Urothelium cell line (cell line): ENCODE data around the gene MAB21L4.

Source experiments
- DNase-seq: peaks from one replicate; pipeline ENCODE4 v3.0.0; 2011; ENCODE audit warnings: low spot score, mixed read lengths
- FAIRE-seq: peaks from 2 replicates; lab custom pipeline; 2011; peaks lifted over from hg19 to GRCh38; lab: Jason Lieb, UNC

MAB21L4 gene

DNA sequence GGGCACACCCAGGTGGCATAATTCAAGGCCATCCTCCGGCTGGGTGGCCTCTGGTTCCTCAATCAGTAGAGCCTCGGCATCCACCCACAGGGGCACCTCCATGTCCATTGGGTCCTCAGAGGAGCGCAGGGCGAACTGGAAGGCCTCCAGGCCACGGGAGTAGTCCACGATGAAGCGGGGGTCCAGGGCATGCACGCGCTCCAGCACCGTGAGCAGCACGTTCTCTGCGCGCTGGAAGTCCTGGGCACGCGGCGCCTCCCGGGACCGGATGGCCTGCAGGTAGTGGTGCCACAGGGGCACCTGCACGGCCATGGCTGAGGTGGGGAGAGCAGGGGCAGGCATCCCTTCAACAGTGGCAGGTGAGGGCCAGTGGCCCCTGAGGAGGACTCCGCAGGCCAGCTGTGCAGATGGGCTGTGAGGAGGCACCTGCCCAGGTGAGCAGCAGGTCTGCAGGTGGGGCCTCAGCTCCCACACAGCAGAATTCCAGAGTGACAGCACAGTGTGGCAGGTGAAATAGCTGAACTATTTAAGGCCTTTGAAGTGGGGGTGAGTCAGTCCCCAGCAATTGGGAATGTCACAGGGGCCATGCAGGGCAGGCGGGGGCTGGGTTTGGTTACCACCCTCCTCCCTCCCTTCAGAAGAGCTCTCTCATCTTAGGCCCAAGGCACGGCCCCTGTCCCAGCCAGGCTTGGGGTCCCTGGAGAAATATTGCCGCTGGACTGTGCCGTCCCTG lies at the start of gene MAB21L4:
TSS of gene MAB21L4 (minus strand) at position 501 of the 733 bp plus-strand sequence. CDS start at position 342, 159 bp downstream.
- DNase-seq (peak; percentile 80), FAIRE-seq (peak; percentile 77)

DNA sequence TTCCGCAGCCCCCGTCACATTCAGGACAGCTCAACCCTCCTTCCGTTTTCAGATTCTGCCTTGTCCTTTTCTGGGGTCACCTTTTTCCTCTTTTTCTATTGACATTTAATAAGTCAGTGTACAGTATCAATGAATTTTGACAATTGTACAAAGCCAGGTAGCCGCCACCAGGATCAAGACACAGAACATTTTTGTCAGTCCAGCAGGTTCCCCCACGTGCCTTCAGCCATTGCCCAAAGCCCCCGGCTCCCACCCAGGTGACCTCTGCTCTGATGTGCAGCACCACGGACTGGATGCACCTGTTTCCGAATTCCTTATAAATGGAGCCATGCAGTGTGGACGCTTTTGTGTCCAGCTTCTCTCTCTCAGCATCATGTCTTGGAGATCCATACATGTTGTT lies 40.1 kb upstream of the MAB21L4 start:
- FAIRE-seq (no peak), DNase-seq (no peak)

DNA sequence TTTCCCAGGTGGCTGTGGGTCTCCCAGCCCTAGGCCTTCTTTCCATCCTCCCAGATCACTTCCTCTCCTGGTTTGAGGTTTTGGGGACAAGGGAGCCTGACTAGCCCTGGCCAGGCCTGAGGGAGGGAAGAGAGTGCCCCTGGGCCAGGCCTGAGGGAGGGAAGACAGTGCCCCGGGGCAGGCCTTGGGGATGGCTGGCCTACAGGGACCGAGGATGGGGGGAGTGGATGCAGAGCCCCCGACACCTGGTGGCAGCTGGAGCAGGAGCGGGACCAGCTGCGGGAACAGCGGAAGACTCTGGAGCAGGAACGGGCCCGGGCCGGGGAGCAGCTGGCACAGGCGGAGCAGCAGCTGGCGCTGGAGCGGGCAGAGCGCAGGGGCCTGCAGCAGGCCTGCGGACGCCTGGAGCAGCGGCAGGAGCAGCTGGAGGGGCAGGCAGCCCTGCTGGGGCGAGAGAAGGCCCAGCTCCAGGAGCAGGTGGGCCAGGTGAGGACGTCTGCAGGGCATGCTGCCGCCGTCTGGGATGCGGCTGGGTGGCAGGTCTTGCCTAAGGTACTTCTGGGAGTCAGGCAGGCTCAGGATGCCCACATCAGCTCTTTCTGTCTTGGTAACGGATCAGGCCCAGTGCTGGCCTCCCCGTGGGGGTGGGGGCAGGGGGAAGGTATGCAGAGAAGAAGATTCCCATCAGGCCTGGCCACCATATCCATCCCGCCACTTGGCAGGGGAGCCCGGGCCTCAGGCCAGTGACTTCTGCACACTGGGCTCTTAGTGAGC lies 39.3 kb upstream of the MAB21L4 start:
- FAIRE-seq (no peak), DNase-seq (no peak)

DNA sequence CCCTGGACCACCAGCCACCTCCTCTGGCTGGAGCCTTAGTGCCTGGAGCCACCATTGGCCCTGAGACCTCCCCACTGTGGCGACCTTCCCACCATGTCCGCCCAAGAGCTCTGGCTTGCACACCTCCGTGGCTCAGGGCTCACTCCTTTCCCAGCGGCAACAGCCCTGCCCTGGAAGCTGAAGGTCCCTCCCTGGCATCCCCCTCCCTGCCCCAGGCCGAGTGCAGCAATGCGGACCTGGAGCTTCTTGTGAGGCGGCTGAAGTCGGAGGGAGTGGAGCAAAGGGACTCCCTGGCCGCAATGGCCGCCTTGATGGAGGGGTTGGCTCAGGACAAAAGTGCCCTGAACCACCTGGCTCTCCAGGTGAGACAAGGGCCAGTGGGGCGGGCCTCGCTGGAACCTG lies 38.7 kb upstream of the MAB21L4 start:
- FAIRE-seq: no peak
- no peak for DNase-seq

DNA sequence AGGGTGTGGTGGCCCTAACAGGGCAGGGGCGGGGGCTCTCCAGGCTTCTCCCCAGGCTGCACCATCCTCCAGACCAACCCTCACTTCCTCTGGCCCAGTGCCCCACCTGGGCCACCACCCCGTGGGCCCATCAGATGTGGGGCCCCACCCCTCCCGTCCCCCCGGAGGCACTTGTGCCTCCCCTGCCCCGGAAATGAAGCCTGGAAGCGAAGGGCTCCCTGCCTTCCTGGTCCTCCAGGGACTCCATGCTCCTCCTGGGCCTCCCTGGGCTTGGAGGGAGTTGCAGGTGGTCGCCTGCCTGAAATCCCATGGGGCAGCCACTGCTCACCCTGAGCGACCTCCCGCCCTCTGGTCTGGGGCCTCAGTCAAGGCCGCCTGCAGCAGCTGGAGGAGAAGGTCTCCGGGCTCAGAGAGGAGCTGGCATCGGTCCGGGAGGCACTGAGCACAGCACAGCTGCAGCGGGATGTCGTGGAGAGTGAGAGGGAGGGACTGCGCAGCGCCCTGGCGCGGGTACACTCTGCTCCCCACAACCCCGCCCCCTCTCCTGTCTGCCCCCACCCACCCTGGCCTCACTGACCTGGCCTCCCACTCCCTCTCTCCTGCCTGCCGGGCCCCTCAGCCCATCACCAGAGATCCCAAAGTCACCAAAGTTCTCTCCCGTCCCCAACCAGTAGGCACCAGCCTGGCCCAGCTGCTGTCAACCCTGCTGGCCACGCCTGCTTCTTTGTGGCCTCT lies 38.2 kb upstream of the MAB21L4 start:
- FAIRE-seq: no peak
- no peak for DNase-seq

DNA sequence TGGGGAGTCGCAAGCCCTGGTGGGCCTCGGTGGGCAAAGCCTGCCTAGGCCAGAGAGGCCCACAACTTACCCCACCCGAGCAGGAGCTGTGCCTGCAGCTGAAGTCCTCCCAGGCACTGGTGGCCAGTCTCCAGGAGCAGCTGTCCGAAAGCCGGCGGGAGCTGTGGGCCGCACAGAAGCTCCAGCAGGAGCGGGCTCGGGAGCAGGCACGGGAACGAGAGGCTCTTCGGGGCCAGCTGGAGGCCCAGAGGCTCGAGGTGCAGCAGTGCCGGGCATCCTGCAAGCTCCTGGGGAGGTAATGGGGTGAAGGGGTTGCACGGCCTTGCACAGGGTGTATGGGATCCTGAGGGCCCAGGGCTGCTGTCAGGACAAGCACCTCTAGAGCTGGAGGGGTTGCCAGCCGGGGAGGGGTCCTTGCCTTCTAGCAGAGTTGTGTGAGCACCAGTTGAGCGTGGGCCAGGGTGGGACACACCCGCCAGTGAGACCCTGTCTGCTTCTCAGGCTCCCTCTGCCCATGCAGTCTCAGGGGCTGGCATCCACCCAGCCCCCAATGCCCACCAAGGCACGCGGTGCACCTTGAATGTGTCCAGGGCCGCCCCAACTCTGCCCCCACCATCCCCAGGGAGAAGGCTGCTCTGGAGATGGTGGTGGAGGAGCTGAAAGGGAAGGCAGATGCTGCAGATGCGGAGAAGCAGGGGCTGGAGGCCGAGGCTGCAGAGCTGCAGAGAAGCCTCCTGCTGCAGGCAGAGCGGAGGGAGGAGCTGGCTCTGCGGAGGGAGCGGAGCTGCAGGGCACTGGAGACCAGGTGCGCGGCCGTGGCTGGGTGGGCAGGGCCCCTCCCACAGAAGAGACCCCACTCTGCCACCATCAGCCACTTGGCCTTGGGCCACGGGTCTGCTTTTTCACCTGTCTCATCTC lies 37.4 kb upstream of the MAB21L4 start:
- no peak for FAIRE-seq
- no peak for DNase-seq

DNA sequence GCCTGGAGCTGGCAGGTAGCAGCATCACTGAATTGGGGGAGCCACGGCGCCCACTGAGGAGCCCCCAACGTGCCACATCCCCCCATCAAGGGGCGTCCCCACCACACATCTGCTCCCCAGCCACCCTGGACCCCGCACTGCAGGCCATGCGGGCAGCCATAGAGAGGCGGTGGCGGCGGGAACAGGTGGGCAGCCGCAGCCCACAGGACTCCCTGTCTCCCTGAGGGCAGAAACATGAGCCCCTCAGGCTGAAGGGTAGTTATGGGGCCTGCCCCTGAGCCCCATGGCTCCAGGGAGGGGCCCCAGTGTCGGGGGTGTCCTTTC lies 36.7 kb upstream of the MAB21L4 start:
- DNase-seq: no peak
- no peak for FAIRE-seq

DNA sequence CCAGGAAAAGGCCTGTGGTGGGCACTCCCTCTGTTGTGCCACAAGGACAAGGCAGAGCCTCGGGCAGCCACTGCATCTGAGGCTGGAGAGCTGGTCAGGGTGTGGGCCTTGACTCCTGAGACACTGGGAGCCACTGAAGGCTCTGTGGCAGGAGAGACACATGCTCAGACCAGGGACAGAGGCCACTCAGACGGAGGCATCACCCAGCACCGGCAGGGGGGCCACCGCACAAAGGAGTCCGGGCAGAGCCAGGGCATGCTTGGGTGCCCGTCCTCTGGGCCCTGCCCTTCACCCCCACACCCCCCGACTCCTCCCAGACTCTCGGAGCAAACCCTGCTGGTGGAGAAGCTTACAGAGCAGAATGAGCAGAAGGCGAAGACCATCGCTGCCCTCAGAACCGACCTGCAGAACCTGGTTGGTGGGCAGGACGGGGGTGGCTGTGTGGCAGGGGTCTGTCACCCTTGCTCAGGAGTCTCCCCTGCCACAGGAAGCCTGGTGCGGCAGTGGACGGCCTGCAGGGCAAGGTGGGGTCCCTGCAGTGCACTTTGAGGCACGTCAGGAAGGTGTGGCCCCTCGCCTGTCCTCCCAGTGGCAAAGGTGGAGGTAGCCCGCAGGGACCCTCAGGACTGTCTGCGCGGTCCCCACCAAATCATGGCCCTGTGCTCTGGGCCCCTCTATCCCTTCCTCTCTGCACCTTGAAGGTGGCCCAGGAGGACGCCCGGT lies 36.2 kb upstream of the MAB21L4 start:
- no peak for FAIRE-seq

DNA sequence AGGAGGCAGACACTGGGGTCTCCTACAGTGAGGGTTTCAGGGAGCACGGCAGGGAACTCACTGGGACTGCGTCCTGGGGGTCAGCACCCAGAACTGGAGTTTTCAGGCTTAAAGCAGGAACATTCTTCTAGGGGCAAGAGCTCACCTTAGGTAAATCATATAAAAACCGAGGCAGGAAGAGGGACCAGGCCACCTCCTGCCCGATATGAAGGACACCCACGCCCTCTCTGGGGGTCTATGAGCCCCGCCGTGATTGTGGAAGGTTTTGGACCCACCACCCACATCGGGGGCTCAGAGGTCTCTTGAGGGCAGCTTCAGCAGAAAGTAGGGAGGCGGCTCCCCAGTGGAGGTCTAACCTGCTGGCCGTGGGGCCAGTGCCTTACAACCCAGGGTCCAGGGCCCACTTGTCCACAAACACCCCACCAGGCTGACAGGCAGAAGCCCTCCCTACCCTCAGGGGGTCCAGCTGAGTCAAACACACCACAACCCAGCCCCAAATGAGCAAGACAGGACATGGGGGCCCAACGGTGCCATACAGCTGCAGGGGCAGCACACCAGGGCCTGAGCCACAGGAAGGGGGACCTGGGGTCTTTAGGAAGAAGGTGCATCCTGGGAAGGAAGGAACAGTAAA lies 35.5 kb upstream of the MAB21L4 start:
- DNase-seq (no peak), FAIRE-seq (no peak)

More for the DNA sequence above, 36.2 kb upstream of the MAB21L4 start:
- no peak for DNase-seq

DNA sequence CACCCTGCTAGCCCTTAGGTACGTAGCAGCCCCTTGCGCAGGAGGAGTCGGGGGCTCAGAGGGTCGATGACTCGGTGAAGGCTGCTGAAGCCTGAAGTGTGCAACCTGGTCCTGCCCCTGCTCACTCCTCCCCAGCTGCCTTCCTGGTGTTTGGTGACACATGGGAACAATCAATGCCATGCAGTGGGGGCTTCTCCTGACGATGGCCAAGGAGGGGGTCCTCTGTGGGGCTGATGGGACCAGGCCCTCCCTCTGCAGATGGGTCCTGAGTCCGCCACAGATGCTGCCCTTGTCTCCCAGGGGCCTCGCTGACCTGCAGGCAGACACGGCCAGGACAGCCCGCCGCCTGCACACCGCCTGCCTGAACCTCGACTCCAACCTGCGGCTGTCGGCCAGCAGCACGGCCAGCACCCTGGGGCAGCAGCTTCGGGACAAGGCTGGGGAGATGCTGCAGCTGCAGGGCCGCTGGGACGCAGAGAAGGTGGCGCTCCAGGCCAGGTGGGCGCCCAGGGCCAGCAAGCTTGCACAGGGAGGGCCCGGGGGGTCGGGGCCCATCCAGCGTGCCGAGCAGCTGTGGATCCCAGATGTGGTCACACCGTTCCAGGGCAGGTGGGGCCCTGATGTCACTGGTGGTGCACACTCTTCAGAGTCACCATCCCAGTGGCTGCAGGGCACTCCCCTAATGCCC lies 34.8 kb upstream of the MAB21L4 start:
- FAIRE-seq (no peak), DNase-seq (no peak)

DNA sequence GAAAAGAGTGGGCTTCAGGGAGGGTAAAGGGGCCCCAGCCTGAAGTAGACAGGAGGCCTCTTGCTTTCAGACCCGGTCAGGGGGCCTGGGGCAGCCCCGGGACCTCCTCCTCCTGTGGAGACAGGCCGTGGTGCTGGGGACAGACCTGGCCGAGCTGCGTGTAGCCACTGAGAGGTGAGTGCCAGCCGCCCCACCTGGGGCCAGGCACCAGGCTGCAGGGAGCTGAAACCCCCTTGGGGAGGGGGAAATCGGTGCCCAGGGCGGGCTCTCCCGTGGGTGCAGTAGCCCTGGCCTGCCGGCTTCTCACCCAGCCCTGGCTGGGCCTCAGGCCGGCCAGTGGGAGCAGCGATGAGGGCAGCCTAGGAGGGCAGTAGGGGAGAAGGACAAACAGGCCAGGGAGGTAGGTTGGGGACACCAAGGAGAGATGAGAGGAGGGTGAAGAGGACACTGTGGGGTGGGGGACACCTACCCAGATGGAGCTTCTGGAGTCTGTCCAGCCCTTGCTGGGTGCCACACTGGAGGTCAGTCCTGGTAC lies 34.2 kb upstream of the MAB21L4 start:
- no peak for FAIRE-seq
- DNase-seq: no peak

DNA sequence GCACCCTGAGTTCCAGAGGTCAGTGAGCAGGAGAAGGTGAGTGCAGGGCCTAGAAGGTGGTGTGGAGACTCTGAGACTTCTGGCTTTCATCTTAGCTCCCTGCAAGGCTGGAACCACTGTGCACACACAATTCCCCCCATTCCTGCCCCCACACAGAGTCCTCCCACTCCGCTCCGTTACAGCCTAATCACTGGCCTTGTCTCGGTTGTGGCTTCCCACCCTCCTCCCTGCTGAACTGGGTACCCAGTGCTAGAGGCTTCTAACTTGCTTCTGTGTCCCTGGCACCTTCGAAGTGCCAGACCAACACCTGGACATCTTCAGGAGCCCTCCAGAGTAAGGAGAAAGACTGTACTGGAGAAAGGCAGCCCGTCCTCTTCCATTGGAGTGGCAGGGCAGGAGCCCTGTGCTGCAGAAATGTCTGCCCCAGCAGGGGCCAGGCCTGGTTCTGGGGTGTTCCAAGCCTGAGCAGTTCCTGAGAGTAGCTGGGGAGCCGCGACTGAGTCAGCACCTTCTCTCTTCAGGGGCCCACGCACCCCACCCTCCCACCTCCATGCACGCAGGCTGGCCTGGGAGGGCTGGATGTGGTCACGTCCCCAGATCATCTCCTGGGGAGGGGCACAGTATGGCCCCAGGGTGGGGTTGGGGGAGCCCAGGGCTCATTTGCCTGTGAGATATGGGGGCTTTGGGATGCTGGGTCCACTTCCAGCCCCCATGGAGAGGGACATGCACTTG lies 33.6 kb upstream of the MAB21L4 start:
- no peak for DNase-seq
- FAIRE-seq: no peak

DNA sequence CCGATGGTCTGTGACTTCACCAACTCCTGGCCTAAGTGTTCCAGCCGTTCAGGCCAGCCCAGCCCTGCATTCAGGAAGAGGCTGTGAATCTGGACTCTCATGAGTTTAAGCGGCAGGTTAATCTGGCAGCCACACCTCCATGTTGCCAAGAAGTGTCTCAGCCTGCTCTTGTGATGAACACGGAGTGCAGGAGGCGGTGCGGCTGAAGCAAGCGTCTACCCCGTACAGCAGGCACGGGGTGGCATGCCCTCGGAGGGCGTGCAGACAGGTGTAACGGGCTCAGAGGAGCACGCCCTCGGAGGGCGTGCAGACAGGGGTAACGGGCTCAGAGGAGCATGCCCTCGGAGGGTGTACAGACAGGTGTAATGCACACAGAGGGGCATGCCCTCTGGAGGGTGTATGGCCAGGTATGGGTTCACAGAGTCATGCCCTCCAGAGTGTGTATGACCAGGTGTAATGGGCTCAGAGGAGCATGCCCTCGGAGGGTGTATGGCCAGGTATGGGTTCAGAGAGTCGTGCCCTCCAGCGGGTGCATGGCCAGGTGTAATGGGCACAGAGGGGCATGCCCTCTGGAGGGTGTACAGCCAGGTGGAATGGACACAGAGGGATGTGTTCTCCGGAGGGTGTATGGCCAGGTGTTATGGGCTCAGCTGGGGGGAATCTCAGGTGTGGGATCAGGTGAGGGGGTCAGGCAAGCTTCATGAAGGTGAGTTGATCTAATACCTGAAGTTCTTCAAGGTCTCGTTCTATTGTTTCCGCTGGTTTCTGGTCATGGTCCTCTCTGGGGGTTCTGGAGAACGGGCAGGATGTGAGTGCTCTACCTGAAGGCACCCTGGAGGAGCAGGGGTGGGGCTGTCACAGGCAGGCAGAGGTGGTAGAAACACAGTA lies 32.8 kb upstream of the MAB21L4 start:
- FAIRE-seq (peak; percentile 27), DNase-seq (no peak)

DNA sequence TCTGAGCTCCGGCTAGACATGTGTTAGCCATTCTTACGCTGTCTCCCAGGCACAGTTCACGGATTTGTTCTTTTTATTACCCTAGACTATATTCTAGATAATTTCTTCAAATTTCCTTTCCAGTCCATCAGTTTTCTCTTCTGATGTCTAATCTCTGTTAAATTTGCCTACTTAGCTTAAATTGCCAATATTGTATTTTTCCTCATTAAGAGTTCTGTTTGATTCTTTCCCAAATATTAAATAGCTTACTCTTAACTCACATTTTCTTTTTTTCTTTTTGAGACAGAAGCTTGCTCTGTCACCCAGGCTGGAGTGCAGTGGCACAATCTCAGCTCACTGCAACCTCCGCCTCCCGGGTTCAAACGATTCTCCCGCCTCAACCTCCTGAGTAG lies 31.4 kb upstream of the MAB21L4 start:
- DNase-seq (no peak), FAIRE-seq (no peak)

DNA sequence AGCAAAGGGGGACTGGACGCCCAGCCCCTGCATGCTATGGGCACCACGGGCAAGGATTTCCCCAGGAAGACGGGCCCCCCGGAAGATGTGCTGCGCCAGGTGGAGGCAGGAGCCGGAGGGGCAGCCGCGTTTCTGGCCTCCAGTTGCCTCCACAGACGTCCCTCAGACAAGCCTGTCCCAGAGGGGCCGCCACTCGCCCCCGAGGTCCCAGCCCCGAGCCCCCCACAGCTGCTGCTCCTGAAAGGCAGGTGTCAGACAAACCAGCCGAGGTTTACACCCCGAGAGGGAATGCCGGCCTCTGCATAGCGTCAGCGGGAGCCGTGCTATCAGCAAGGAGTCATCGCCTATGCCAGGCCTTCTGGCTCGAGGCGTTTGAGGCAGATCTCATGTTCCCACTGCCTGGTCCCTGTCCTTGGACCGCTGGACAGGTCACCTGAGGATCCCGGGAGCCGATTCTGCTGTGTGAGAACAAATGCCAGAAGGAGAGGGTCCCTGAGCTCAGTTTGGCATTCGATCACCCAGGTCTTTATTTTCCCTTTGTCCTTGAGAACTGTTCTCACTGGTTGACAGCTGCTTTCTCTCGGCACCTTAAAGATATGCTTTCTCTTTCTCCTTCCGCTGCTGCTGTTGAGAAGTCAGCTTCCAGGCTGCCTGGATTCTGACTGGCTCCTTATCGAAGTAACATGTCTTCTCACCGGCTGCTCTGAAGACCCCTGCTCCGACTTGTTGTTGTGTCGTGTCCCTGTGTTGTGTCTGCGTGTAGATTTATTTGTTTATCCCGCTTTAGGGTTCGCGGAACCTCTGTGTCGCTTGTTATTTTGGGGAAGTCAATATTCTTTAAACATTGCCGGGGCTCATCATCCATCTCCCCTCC lies 30.8 kb upstream of the MAB21L4 start:
- FAIRE-seq (no peak), DNase-seq (no peak)
